Panc1 (cell line): ENCODE data around the gene KCTD6. TPM values are rescaled to one million over a fixed set of nuclear protein-coding genes. Genes with fewer than 3 reads are reported as not detected.

Experiments
- ATAC-seq: fragments of 200-7000 bp; cut with Tn5 transposase; 2 replicates; pipeline ENCODE4 v1.9.1; 2020; ENCODE audit warnings: mild to moderate bottlenecking, moderate library complexity
- BruUV-seq: library from RNA; stranded (reverse); fragments of 400-500 nt; replicated peaks from 2 replicates; lab custom pipeline; 2021; lab: Mats Ljungman, UMichigan
- CTCF ChIA-PET: fragments of 300-600 bp; sonication (Branson Sonifier 250); formaldehyde crosslinking; loops from one replicate; lab custom pipeline; 2022; ENCODE audit warnings: antibody characterized with exemption; lab: Charles Lee
- POLR2A ChIA-PET: fragments of 300-600 bp; sonication (Branson Sonifier 250); formaldehyde crosslinking; loops from one replicate; lab custom pipeline; 2022; ENCODE audit warnings: antibody characterized with exemption; lab: Charles Lee
- DNase-seq: peaks from one replicate; pipeline ENCODE4 v3.0.0-alpha.2; 2010; ENCODE audit warnings: low read depth, low spot score
- H3K27ac ChIP-seq: 2 replicates; pipeline ENCODE4 v1.5.1; 2011; ENCODE audit warnings: mild to moderate bottlenecking, low read length, inconsistent platforms
- H3K27me3 ChIP-seq: fragments of 200-500 bp; sonication (Bioruptor generic); 2 replicates; pipeline ENCODE4 v1.6.0; 2014; ENCODE audit warnings: low read length, inconsistent platforms; ENCODE audit not compliant: control insufficient read depth, insufficient read depth
- H3K36me3 ChIP-seq: fragments of 200-500 bp; sonication (Bioruptor generic); 2 replicates; pipeline ENCODE4 v1.5.1; 2014; ENCODE audit warnings: inconsistent platforms, mild to moderate bottlenecking, low read length, moderate library complexity; ENCODE audit not compliant: control insufficient read depth, insufficient read depth
- H3K4me1 ChIP-seq: 2 replicates; pipeline ENCODE4 v1.5.1; 2011; ENCODE audit warnings: inconsistent platforms, mild to moderate bottlenecking, low read length, moderate library complexity; ENCODE audit not compliant: control insufficient read depth, insufficient read depth
- H3K4me3 ChIP-seq, 2 experiments: 2 replicates each; pipeline ENCODE4 v1.5.1; 2011 to 2012; ENCODE audit warnings: low read depth in 2 of 2, low read length in 2 of 2, mild to moderate bottlenecking in 2 of 2, inconsistent platforms in 1 of 2, moderate library complexity in 1 of 2
- H3K9me3 ChIP-seq: fragments of 200-500 bp; sonication (Bioruptor generic); 2 replicates; pipeline ENCODE4 v1.5.1; 2014; ENCODE audit warnings: low read depth, mild to moderate bottlenecking, inconsistent platforms, low read length, moderate library complexity; ENCODE audit not compliant: control insufficient read depth, insufficient read depth
- POLR2AphosphoS5 ChIP-seq: IDR thresholded peaks from 2 replicates; pipeline ENCODE4 v1.6.1; 2012; ENCODE audit warnings: mild to moderate bottlenecking, low read depth, low read length, moderate library complexity
- SIN3A ChIP-seq: IDR thresholded peaks from 2 replicates; pipeline ENCODE4 v1.6.1; 2012; ENCODE audit warnings: low read depth, mild to moderate bottlenecking, low read length, moderate library complexity, borderline replicate concordance; ENCODE audit not compliant: insufficient read depth
- TCF7L2 ChIP-seq: IDR thresholded peaks from 2 replicates; pipeline ENCODE4 v1.6.1; 2011; ENCODE audit warnings: mild to moderate bottlenecking, low read depth, low read length, inconsistent platforms
- in situ Hi-C: cut with HindIII; loops from 2 replicates; pipeline ENCODE4 v1.10.0; 2016; ENCODE audit warnings: low sequenced_read_pairs, low pct_unique_long_range_greater_than_20kb
- intact Hi-C: fragments of 100-400 bp; cut with micrococcal nuclease; formaldehyde crosslinking; loops from one replicate; pipeline ENCODE4 v1.10.0; 2022; ENCODE audit not compliant: unreplicated experiment
- total RNA-seq: library from RNA; stranded (reverse); gene quantifications from one replicate; pipeline ENCODE4 v1.2.1, GENCODE V29; 2021; ENCODE audit not compliant: unreplicated experiment
- TF ChIP-seq, protein P1 (sequence below): fragments of 450-650 bp; IDR thresholded peaks from 2 replicates; pipeline ENCODE4 v1.5.1; 2017; ENCODE audit warnings: mild to moderate bottlenecking
- TF ChIP-seq, protein P2 (sequence below), 2 experiments: IDR thresholded peaks; 2 replicates each; pipeline ENCODE4 v1.6.1; 2011 to 2012; ENCODE audit warnings: low read depth in 2 of 2, control low read depth in 1 of 2, low read length in 1 of 2, mild to moderate bottlenecking in 1 of 2, moderate library complexity in 1 of 2; ENCODE audit not compliant: insufficient read depth in 1 of 2

The KCTD6 gene
- total RNA-seq, 1 experiment from 2014 or later: 18.3 TPM

DNA sequence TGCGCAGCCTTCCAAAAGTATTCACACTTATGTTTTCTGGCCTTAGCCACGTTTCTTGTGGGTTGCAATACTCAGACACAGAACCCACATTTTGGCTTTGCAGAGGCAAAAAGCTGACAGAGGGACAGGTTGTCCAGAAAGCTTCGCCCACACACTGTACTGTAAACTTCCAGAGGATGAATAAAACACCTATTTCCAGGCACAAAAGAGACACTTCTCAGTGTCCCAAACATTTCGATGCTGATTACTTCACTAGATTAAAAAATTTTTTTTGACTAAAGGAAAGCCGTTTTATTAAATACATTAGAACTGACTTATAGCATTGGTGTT lies 28.0 kb upstream of the KCTD6 start:
- ChIA-PET CTCF (no interaction called here), POLR2A (no interaction called here)
- ATAC-seq (peak; percentile 47), DNase-seq (no peak)
- Histone ChIP-seq H3K36me3 (no peaks in the 10 kb centered on the region), H3K4me1 (peaks cover 9% of the 10 kb centered on the region), H3K27ac (peak overlapping the region; percentile 42), H3K9me3 (no peaks in the 10 kb centered on the region), H3K4me3 (peak overlapping the region in 1 of 2 experiments; percentile 34; a peak in 1 of 4 replicates), H3K27me3 (no peaks in the 10 kb centered on the region)
- no TSS peak for BruUV-seq
- TF ChIP-seq, protein P1, sequence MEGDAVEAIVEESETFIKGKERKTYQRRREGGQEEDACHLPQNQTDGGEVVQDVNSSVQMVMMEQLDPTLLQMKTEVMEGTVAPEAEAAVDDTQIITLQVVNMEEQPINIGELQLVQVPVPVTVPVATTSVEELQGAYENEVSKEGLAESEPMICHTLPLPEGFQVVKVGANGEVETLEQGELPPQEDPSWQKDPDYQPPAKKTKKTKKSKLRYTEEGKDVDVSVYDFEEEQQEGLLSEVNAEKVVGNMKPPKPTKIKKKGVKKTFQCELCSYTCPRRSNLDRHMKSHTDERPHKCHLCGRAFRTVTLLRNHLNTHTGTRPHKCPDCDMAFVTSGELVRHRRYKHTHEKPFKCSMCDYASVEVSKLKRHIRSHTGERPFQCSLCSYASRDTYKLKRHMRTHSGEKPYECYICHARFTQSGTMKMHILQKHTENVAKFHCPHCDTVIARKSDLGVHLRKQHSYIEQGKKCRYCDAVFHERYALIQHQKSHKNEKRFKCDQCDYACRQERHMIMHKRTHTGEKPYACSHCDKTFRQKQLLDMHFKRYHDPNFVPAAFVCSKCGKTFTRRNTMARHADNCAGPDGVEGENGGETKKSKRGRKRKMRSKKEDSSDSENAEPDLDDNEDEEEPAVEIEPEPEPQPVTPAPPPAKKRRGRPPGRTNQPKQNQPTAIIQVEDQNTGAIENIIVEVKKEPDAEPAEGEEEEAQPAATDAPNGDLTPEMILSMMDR: peak; percentile 24
- no peak for TF ChIP-seq SIN3A
- in situ Hi-C loops: no loop called here
- intact Hi-C loops: no loop called here

DNA sequence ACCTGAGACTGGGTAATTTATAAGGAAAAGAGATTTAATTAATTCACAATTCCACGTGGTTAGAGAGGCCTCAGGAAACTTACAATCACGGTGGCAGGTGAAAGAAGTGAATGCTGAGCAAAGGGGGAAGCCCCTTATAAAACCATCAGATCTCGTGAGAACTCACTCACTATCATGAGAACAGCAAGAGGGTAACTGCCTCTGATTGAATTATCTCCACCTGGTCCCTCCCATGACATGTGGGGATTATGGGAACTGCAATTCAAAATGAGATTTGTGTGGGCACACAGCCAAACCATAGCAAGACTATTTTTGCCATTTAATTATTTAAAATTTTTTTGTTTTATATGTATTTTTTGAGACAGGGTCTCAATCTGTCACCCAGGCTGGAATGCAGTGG lies 27.0 kb upstream of the KCTD6 start:
- ChIA-PET POLR2A (no interaction called here), CTCF (no interaction called here)
- no peaks in the 10 kb centered on the region for H3K36me3 ChIP-seq
- DNase-seq (no peak), ATAC-seq (no peak)
- H3K4me3 ChIP-seq: no peak overlapping the region
- H3K27ac ChIP-seq: no peak overlapping the region; the same call in 1 of the 2 replicates
- in situ Hi-C loops: no loop called here
- peaks cover 10% of the 10 kb centered on the region for H3K4me1 ChIP-seq
- TF ChIP-seq TCF7L2 (no peak), SIN3A (no peak), POLR2AphosphoS5 (no peak)
- TF ChIP-seq, protein P1: no peak
- TF ChIP-seq, protein P2, sequence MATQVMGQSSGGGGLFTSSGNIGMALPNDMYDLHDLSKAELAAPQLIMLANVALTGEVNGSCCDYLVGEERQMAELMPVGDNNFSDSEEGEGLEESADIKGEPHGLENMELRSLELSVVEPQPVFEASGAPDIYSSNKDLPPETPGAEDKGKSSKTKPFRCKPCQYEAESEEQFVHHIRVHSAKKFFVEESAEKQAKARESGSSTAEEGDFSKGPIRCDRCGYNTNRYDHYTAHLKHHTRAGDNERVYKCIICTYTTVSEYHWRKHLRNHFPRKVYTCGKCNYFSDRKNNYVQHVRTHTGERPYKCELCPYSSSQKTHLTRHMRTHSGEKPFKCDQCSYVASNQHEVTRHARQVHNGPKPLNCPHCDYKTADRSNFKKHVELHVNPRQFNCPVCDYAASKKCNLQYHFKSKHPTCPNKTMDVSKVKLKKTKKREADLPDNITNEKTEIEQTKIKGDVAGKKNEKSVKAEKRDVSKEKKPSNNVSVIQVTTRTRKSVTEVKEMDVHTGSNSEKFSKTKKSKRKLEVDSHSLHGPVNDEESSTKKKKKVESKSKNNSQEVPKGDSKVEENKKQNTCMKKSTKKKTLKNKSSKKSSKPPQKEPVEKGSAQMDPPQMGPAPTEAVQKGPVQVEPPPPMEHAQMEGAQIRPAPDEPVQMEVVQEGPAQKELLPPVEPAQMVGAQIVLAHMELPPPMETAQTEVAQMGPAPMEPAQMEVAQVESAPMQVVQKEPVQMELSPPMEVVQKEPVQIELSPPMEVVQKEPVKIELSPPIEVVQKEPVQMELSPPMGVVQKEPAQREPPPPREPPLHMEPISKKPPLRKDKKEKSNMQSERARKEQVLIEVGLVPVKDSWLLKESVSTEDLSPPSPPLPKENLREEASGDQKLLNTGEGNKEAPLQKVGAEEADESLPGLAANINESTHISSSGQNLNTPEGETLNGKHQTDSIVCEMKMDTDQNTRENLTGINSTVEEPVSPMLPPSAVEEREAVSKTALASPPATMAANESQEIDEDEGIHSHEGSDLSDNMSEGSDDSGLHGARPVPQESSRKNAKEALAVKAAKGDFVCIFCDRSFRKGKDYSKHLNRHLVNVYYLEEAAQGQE (IDR thresholded peaks at IDR 0.05; ENCODE audit: insufficient read depth in 1 of 2, low read depth in 2 of 2, low read length in 1 of 2): no peak
- BruUV-seq: no TSS peak
- no peaks in the 10 kb centered on the region for H3K9me3 ChIP-seq
- intact Hi-C loops: no loop called here
- H3K27me3 ChIP-seq: no peaks in the 10 kb centered on the region
